PC-9 (cell line): ENCODE results near the gene GSTCD.

Source experiments
- EZH2 ChIP-seq: fragments of 200-600 bp; sonication (generic); IDR thresholded peaks from 2 replicates; pipeline ENCODE4 v1.8.0; 2017; ENCODE audit warnings: antibody characterized with exemption, low read depth
- TF ChIP-seq, protein P1 (sequence below): fragments of 200-600 bp; sonication (generic); conservative IDR thresholded peaks from 2 replicates; pipeline ENCODE4 v1.6.1; 2017; ENCODE audit warnings: mixed run types, antibody characterized with exemption, mild to moderate bottlenecking, moderate library complexity

DNA sequence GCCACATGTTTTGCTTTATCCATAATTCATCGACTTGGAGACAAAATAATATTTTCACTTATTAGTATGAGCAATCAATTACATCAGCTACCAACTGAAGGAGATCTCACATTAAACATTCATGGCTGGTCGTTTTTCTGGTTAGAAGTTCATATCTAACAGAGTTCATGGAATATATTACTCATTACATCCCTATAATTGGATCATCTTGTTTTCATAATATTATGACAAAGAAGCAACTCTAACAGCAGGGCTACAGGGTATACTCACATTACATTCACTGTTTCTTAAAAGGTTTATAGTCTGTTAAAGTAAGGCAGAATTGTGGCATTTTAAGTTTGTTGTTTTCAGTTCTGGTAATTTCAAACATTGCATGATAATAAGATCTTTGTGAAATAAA, 33.0 kb downstream of the GSTCD start:
- TF ChIP-seq, protein P1, sequence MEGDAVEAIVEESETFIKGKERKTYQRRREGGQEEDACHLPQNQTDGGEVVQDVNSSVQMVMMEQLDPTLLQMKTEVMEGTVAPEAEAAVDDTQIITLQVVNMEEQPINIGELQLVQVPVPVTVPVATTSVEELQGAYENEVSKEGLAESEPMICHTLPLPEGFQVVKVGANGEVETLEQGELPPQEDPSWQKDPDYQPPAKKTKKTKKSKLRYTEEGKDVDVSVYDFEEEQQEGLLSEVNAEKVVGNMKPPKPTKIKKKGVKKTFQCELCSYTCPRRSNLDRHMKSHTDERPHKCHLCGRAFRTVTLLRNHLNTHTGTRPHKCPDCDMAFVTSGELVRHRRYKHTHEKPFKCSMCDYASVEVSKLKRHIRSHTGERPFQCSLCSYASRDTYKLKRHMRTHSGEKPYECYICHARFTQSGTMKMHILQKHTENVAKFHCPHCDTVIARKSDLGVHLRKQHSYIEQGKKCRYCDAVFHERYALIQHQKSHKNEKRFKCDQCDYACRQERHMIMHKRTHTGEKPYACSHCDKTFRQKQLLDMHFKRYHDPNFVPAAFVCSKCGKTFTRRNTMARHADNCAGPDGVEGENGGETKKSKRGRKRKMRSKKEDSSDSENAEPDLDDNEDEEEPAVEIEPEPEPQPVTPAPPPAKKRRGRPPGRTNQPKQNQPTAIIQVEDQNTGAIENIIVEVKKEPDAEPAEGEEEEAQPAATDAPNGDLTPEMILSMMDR = no peak
- TF ChIP-seq EZH2 = no peak
